ENCODE data around the gene SPANXN5. TPM values are rescaled to one million over a fixed set of nuclear protein-coding genes. Genes with fewer than 3 reads are reported as not detected.

The SPANXN5 gene, protein sequence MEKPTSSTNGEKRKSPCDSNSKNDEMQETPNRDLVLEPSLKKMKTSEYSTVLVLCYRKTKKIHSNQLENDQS
- total RNA-seq: not detected in 2 replicates

DNA sequence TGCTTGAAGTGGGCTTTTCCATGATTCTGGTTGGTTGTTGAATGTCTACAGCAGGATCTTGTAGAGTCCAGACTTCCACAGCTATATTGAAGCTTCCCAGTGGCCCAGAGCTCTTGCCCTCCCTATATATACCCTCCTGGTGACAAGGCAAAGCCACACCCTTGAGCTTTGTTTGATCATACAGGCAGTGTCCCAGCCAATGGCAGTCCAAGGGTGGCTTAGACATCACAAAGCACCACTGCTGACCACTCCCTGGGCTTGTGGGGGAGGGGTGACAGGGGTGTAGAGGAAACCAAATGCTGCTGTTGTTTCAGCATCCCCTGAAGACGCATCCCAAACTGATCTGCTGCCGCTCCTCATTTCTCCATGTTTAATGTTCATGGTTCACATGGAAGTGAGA is at the start of gene SPANXN5:
Gene SPANXN5 (minus strand): TSS at position 101 of the 400 bp plus-strand sequence. CDS start 79 bp downstream, at position 22.

DNA sequence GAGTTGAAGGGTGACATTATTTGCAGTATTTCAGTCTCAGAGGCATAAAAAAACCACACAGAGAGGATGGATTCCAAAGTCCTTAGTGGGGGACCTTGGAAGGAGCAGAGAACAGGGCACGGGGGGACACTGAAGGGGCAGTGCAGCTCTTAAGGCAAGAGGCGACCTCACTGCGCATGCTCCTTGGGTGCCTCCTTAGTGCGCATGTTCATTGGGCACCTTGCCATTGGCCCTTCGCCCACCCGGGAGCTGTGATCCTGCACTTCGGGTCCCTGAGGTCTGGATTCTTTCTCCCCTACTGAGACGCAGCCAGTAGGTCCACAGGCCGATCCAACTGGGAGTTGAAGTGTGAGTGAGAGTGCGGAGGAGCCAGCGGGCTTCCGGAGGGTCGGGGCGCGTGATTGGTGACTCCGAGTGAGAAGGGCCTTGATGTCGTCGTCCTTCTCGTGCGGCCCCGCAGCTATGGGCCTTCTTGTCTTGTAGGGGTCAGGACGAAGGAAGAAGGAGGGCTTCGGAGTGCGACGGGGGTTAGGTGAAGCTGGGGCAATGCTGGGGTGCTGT is 13.9 kb upstream of the SPANXN5 start, which contains the start of gene XAGE5:
Gene XAGE5 (plus strand): TSS at position 223 of the 561 bp plus-strand sequence. CDS start 1,280 bp downstream, outside the sequence.

DNA sequence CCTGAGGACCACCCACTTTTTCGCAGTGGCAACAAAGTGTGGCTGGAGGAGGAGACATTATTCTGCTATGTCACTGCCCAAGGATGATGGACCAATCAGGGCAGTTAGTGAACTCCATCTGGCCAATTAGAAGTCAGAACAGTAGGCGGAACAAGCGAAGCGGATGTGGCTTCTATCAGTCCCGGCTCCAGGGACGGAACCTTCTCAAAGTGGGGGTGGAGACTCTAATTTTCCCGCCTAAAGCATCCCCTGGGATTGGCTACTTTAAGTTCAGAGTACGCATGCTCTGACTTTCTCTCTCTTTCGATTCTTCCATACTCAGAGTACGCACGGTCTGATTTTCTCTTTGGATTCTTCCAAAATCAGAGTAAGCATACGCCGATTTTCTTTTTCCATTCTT is 46.3 kb downstream of the SPANXN5 start, which contains the start of gene SSX2B:
Gene SSX2B (plus strand): TSS at position 301 of the 400 bp plus-strand sequence. CDS start 1,429 bp downstream, outside the sequence.

Other genes starting within 250 kb of the SPANXN5 start
- not detected in 2 replicates for gene SSX7, start 142.5 kb downstream of the SPANXN5 start, total RNA-seq
- gene SSX2, start 90.2 kb downstream of the SPANXN5 start, total RNA-seq: not detected in 2 replicates
- gene SSX2B, start 46.2 kb downstream of the SPANXN5 start, total RNA-seq: not detected in 2 replicates
- not detected in 2 replicates for gene XAGE5, start 13.9 kb upstream of the SPANXN5 start, total RNA-seq
- not detected in 2 replicates for gene XAGE3, start 70.7 kb upstream of the SPANXN5 start, total RNA-seq
- gene FAM156B, start 99.9 kb upstream of the SPANXN5 start, total RNA-seq: 17.2 and 18.8 TPM in 2 replicates
- gene FAM156A, start 161.1 kb upstream of the SPANXN5 start, total RNA-seq: 11.0 and 11.6 TPM in 2 replicates